ENCODE data around the gene UNC80.
"Not testable (repeated sequence)": the region's sequence is repeated elsewhere in the genome, so short reads cannot be mapped to it uniquely, and the experiment has no call there.

Gene UNC80

DNA sequence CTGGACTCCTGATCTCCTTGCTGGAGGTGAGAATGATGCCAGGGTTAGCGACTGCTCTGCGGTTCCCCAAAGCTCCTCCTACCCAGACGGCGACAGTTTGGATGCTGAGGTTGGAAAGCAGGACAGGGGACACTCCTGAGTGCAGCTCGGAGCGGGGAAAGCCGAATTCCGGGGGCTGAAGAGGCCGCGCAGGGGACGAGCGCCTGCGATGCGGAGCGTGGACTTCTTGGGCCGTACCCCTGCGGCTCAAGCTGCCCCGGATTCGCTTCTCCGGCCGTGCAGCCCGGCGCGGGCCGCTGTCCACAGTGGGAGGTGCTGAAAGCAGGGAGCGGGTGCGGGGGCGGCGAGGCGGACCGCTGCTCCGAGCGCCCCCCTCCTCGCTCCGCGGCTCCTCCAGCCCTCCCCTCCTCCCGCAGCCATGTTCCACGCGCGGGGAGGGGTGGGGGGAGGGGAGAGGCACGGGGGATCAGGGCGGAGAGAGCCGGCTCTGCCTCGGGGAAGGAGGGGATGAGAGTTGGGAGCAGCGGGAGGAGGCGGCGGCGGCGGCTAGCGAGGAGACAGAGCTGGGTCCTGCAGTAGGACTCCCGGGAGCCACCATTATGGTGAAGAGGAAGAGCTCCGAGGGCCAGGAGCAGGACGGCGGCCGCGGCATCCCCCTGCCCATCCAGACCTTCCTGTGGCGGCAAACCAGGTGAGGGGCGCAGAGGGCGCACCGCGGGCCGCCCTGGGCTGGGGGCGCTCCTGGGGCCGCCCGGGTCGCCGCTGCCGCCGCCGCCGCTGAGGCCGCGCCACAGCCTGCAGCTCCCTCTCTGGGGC lies at the start of gene UNC80:
TSS of gene UNC80 (plus strand) at position 359 of the 816 bp plus-strand sequence. CDS start at position 600, 241 bp downstream.
- no peak for DNase-seq (ENCODE audit: low read depth in 2 of 2, low spot score in 1 of 2)

GRCh38 chr2:209726311-209726710 lies 45.3 kb upstream of the UNC80 start:
- no peak for DNase-seq (ENCODE audit: low read depth in 2 of 2, low spot score in 1 of 2)

- no peak for DNase-seq (ENCODE audit: low read depth in 2 of 2, low spot score in 1 of 2)
Measured at GRCh38 chr2:209727077-209727476, 44.6 kb upstream of the UNC80 start.

DNA sequence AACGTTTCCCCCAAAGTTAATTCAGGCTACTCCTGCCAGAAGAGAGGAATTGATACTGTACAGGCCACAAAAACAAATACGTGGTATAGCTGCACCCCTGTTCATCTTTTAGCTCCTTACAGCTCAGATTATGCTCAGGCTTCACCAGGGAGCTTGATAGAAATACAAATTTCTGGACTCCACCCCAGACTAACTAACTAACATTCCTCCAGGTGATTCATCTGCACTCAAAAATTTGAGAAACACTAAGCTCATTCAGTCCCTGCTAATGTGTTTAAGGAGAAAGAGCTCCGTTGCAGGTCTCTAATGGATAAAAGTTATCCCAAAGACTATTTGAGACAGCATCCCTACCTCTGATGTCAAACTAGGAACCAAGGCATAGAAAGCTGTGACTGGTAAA lies 36.8 kb upstream of the UNC80 start:
- DNase-seq (ENCODE audit: low read depth in 2 of 2, low spot score in 1 of 2): no peak

GRCh38 chr2:209741953-209742352 lies 29.7 kb upstream of the UNC80 start:
- no peak for DNase-seq (ENCODE audit: low read depth in 2 of 2, low spot score in 1 of 2)

DNA sequence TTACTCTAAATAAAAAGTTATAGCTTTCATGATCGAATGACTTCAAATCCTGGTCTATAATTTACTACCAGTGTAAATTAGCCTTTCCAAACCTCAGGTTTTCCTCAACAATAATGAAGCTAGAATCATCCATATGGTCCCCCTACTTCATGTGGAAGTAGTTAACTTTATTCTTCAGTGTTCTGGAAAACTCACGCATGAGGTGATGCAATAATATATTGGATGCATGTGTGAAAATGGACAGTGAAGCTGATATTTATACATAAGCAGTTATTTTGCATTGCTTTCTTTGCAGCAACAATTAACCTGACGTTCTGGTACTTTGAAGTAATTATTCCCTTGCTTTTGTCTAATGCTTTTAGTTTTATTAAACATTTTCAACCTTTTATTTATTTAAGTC lies 18.6 kb upstream of the UNC80 start:
- no peak for DNase-seq (ENCODE audit: low read depth in 2 of 2, low spot score in 1 of 2)

GRCh38 chr2:209757163-209757562 lies 14.5 kb upstream of the UNC80 start:
- no peak for DNase-seq (ENCODE audit: low read depth in 2 of 2, low spot score in 1 of 2)

DNA sequence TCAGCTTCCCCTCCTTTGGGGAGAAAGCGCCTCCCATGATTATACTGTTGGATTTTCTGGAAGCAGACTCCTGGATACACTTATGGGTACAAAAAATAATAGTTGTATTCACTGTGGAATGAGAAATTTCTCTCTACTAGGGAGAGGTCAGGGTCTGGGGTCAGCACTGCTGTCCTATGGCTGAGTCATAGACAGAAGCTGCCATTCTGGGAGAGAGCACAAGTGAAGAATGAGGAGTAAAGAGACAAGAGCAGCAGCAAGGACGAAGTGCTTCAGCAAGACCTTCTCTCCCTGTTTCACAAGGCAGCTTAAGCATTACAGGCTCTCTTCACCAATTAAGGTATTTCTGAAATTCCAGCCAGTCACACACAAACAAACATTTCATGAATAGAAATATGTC lies 10.1 kb upstream of the UNC80 start:
- no peak for DNase-seq (ENCODE audit: low read depth in 2 of 2, low spot score in 1 of 2)

DNA sequence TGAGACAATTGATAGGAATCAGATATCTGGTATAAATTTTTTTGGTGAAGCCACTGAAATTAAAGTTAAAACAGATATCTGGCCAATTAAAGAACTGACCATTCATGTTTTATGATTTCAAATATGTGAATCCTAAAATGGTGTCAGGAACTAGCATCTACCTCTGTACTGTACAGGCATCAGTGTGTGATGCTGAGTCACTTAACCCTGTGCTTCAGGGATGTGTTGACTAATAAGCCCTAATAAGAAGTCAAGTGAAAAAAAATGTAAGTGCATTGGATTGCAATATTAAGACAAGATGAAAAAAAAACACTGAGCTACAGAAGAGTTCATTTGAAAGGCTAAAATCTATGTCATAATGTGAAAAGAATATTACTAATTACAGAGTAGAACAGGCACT lies 9.1 kb upstream of the UNC80 start:
- no peak for DNase-seq (ENCODE audit: low read depth in 2 of 2, low spot score in 1 of 2)

- no peak for DNase-seq (ENCODE audit: low read depth in 2 of 2, low spot score in 1 of 2)
Measured at GRCh38 chr2:209763106-209763505, 8.5 kb upstream of the UNC80 start.

- no peak for DNase-seq (ENCODE audit: low read depth in 2 of 2, low spot score in 1 of 2)
Measured at GRCh38 chr2:209766613-209767012, 5.0 kb upstream of the UNC80 start.

GRCh38 chr2:209767316-209767715 lies 4.3 kb upstream of the UNC80 start:
- DNase-seq (ENCODE audit: low read depth in 2 of 2, low spot score in 1 of 2): no peak

DNA sequence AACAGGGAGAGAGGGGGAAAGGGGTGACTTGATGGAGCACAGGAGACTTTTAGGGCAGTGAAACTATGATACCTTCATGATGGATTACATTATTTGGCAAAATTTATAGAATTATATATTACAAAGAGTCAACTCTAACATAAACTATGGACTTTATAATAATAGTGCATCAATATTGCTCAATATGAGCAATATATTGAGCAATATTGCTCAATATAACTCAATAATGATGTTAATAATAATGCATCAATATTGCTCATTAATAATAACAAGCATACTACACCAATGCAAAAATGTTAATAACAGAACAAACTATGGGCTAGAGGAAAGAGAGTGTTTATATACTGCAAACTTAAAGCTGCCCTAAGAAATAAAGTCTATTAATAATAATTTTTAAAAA lies 3.1 kb upstream of the UNC80 start:
- no peak for DNase-seq (ENCODE audit: low read depth in 2 of 2, low spot score in 1 of 2)

DNA sequence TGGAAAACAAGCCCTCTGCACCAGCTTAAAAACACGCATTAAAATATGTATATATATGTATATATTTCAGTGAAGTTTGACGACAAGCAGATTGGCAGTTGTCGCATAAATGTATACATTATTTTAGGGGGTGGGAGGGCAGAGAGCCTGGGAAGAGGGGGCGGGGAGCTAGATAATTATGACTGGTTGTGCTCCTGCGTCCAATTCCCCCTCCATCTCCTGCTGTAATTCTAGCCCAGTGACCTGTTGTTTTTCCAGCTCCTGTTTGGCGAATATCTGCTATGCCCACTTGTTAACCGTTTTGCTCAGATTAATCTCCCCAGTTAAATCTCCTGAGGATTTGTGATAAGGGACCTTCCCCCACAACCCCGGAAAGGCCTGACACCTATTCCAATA lies 656 bp downstream of the UNC80 start:
- DNase-seq (ENCODE audit: low read depth in 2 of 2, low spot score in 1 of 2): no peak

GRCh38 chr2:209773377-209773776 lies 1.7 kb downstream of the UNC80 start:
- DNase-seq (ENCODE audit: low read depth in 2 of 2, low spot score in 1 of 2): no peak

DNA sequence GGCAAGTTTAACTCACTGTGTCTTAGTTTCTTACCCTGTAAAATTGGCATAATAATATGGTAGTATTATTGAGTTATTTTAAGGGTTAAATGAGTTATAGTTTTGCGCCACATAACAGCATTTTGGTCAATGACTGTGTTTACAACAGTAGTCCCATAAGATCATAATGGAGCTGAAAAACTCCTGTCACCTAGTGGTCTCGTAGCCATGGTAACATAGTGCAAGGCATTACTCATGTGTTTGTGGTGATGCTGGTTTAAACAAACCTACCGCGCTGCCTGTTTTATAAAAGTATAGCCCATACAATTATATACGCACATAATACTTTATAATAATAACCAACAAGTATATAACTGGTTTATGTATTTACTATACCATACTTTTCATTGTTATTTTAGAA lies 15.8 kb downstream of the UNC80 start:
- DNase-seq (ENCODE audit: low read depth in 2 of 2, low spot score in 1 of 2): no peak

DNA sequence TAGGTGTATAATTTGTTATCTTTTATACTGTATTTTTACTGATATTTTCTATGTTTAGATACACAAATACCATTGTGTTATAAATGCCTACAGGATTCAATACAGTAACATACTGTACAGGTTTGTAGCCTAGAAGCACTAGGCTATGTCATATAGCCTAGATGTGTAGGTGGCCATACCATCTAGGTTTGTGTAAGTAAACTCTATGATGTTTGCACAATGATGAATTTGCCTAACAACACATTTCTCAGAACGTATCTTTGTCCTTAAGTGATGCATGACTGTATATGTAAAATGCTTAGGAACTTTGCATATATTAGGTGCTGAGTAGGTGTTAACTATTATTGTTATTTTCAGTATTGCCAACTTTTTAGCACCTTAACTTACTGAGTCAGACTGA lies 17.3 kb downstream of the UNC80 start:
- DNase-seq (ENCODE audit: low read depth in 2 of 2, low spot score in 1 of 2): no peak

DNA sequence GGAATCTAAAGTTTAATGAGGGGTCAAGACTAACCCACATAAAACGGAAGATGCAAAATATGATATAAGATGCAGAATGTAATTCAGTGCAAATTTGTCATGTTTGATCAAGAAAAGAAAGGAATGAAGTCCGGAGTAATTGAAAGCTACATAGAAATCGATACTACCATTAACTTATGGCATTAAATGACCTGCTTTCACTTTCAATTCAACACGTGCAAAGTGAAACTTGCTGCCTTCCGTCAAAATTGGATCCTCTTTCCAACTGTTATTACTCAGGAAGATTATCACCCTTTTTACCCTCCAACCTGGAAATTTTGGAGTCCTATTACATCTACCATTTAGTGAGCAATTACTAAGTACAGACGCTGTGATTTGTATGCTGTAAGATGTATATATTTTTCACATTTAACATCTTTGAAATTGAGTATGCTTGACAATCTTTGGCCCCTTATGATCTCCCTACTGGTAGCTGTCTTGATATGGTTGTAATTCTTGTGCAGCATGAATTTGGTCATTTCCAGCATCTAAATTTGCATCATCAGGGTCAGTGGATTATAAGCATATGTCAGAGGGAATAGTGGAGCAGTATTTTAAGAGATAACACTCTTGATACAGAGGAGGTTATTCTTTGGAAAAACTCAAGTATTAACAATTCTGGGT lies 18.6 kb downstream of the UNC80 start:
- no peak for DNase-seq (ENCODE audit: low read depth in 2 of 2, low spot score in 1 of 2)

DNA sequence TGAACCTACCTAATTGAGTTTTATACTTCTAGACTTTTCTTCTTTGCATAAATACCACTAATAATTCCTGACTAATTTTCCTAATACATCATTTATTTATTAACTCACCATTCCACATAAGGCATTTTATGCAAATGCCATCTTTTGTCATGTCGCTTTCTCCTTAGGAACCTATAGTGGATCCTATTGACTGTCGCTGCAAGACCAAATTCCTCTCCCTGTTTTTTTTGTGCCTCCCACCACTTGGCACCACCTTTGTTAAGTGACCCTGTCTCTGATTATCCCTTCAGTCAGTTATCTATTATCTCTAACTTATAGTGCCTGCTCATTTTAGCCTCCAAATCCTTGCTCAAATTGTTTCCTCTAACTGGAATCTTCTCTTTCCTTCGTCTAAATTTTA lies 19.5 kb downstream of the UNC80 start:
- DNase-seq (ENCODE audit: low read depth in 2 of 2, low spot score in 1 of 2): no peak

DNA sequence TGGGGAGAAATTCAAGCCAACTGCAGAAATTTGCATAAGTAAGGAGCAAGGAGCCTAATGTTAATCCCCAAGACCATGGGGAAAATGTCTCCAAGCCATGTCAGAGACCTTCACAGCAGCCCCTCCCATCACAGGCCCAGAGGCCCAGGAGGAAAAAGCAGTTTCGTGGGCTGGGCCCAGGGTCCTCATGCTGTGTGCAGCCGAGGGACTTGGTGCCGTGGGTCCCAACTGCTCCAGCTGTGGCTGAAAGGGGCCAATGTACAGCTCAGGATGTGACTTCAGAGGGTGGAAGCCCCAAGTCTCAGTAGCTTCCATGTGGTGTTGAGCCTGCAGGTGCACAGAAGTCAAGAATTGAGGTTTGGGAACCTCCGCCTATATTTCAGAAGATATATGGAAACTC lies 23.8 kb downstream of the UNC80 start:
- not testable (repeated sequence) for DNase-seq (ENCODE audit: low read depth in 2 of 2, low spot score in 1 of 2)

GRCh38 chr2:209805351-209805750 lies 33.7 kb downstream of the UNC80 start:
- DNase-seq (ENCODE audit: low read depth in 2 of 2, low spot score in 1 of 2): no peak

GRCh38 chr2:209806318-209806717 lies 34.7 kb downstream of the UNC80 start:
- no peak for DNase-seq (ENCODE audit: low read depth in 2 of 2, low spot score in 1 of 2)

DNA sequence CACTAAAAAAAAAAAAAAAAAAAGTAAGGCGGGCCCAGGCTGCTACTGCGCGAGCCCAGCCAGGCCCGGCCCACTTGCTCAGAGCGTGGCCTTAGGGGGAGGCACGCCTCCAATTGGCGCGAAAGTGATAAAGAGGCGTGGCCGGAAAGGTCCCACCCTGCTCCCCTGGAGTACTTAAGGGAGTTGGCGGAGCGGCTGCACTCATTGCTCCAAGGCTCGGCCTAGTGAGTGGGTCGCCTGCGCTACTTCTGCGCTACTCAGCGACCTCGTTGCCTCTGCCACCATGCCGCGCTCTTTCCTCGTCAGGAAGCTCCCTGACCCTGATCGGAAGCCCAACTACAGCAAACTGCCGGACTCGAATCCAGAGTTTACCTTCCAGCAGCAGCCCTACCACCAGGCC lies 36.9 kb downstream of the UNC80 start:
- DNase-seq (ENCODE audit: low read depth in 2 of 2, low spot score in 1 of 2): no peak

Data from stimulated activated CD8-positive, alpha-beta memory T cell treated with anti-CD3 and anti-CD28 coated beads, Interleukin-4, amount 100 ng/mL, for 4 hours (primary cell).